Activated gamma-delta T cell (primary cell): ENCODE measurements around the gene UNC79.

Experiments used
- DNase-seq: peaks from one replicate; lab custom pipeline; 2025; lab: John Stamatoyannopoulos, UW

UNC79 gene

GRCh38 chr14:93749076-93749420, 318.3 kb downstream of the UNC79 start:
- no peak for DNase-seq

- no peak for DNase-seq
These were observed 321.4 kb downstream of the UNC79 start for GRCh38 chr14:93751946-93752655.

GRCh38 chr14:93752980-93753561, 322.3 kb downstream of the UNC79 start:
- no peak for DNase-seq

GRCh38 chr14:93753647-93754046, 322.9 kb downstream of the UNC79 start:
- DNase-seq: no peak

- DNase-seq: no peak
These were observed 326.5 kb downstream of the UNC79 start for GRCh38 chr14:93757206-93757605.
